Karpas-422 (cell line): ENCODE measurements around the gene DESI1. TPM values are rescaled to one million over a fixed set of nuclear protein-coding genes. Genes with fewer than 3 reads are reported as not detected.
A peak's percentile ranks its signal among the peaks of the same experiment; 100 is the strongest.

Source experiments
- DNase-seq: peaks from one replicate; pipeline ENCODE4 v3.0.0-alpha.2; 2015
- H2AFZ ChIP-seq: fragments of 200-600 bp; sonication (generic); 2 replicates; pipeline ENCODE4 v1.6.1; 2014; ENCODE audit warnings: antibody characterized with exemption, low read length, mixed read lengths
- H3K27ac ChIP-seq: fragments of 200-600 bp; sonication (generic); 2 replicates; pipeline ENCODE4 v1.5.1; 2014; ENCODE audit warnings: mild to moderate bottlenecking, low read length, moderate library complexity
- H3K27me3 ChIP-seq: fragments of 200-600 bp; sonication (generic); 2 replicates; pipeline ENCODE4 v1.6.1; 2014; ENCODE audit warnings: low read length, mixed read lengths
- H3K36me3 ChIP-seq: fragments of 200-600 bp; sonication (generic); 2 replicates; pipeline ENCODE4 v1.6.1; 2014; ENCODE audit warnings: low read length, mixed read lengths; ENCODE audit not compliant: insufficient read depth
- H3K4me1 ChIP-seq: fragments of 200-600 bp; sonication (generic); 2 replicates; pipeline ENCODE4 v1.6.1; 2014; ENCODE audit warnings: mild to moderate bottlenecking, low read length, mixed read lengths
- H3K4me2 ChIP-seq: fragments of 200-600 bp; sonication (generic); 2 replicates; pipeline ENCODE4 v1.6.1; 2014; ENCODE audit warnings: low read length, low read depth, mild to moderate bottlenecking; ENCODE audit not compliant: poor library complexity, severe bottlenecking
- H3K4me3 ChIP-seq: fragments of 200-600 bp; sonication (generic); 2 replicates; pipeline ENCODE4 v1.5.1; 2014; ENCODE audit warnings: mild to moderate bottlenecking, antibody characterized with exemption, low read length, mixed read lengths
- H3K79me2 ChIP-seq: fragments of 200-600 bp; sonication (generic); 2 replicates; pipeline ENCODE4 v1.6.1; 2014; ENCODE audit warnings: mild to moderate bottlenecking, low read length, mixed read lengths
- H3K9ac ChIP-seq: fragments of 200-600 bp; sonication (generic); 2 replicates; pipeline ENCODE4 v1.6.0; 2014; ENCODE audit warnings: low read length
- H3K9me2 ChIP-seq: fragments of 200-600 bp; sonication (generic), shearing (Covaris generic); replicated peaks from 2 replicates; pipeline ENCODE4 v1.6.0; 2014; ENCODE audit warnings: mild to moderate bottlenecking, low read length, moderate library complexity; ENCODE audit not compliant: insufficient read depth
- H3K9me3 ChIP-seq: fragments of 300-700, 200-600 bp; sonication (generic); 2 replicates; pipeline ENCODE4 v1.6.1; 2014; ENCODE audit warnings: low read length, mixed read lengths
- H4K20me1 ChIP-seq: fragments of 200-600 bp; sonication (generic); 2 replicates; pipeline ENCODE4 v1.6.1; 2014; ENCODE audit warnings: mild to moderate bottlenecking, antibody characterized with exemption, low read length, low read depth; ENCODE audit not compliant: insufficient read depth
- total RNA-seq: library from RNA; depleted of rRNA; stranded (reverse); fragments of >200 nt; shearing (Covaris generic); gene quantifications from 2 replicates; pipeline ENCODE4 v1.2.3, GENCODE V29; 2014; ENCODE audit warnings: low replicate concordance

The DESI1 gene
- total RNA-seq, 1 experiment from 2014 or later = 76.0 TPM

DNA sequence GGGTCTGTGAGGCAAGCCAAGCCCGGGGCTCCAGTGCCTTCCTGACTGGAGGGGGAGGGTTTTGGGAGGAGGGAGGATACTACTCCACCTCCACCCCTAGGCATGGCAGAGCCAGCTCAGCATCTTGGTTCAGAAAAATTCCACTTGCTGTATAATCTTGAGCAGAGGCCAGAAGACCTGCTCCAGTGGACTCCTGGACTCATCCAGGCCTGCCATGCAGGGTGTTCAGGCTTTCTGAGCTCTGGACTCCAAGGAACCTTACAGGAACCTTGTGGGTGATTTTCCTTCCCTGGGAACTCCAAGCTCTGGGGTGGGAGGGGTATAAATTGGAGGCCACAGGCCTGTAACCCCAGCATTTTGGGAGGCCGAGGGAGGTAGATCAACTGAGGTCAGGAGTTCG is 50.6 kb downstream of the DESI1 start:
- Histone ChIP-seq H3K9me2 (no peaks in the 10 kb centered on the region), H3K27ac (no peak overlapping the region), H3K9me3 (no peaks in the 10 kb centered on the region), H4K20me1 (no peaks in the 10 kb centered on the region), H3K4me1 (no peaks in the 10 kb centered on the region), H3K79me2 (no peaks in the 10 kb centered on the region), H3K27me3 (no peaks in the 10 kb centered on the region), H3K4me3 (no peak overlapping the region), H3K4me2 (no peak overlapping the region), H3K9ac (no peak overlapping the region), H2AFZ (no peak overlapping the region), H3K36me3 (no peaks in the 10 kb centered on the region)
- DNase-seq = no peak

- no peak overlapping the region for H2AFZ ChIP-seq
- H3K4me3 ChIP-seq = no peak overlapping the region
- no peaks in the 10 kb centered on the region for H4K20me1 ChIP-seq
- H3K27me3 ChIP-seq = no peaks in the 10 kb centered on the region
- no peaks in the 10 kb centered on the region for H3K4me1 ChIP-seq
- no peak overlapping the region for H3K4me2 ChIP-seq
- no peak overlapping the region for H3K27ac ChIP-seq
- no peaks in the 10 kb centered on the region for H3K9me2 ChIP-seq
- H3K36me3 ChIP-seq = no peaks in the 10 kb centered on the region
- H3K9ac ChIP-seq = no peak overlapping the region
- DNase-seq = no peak
- H3K9me3 ChIP-seq = no peaks in the 10 kb centered on the region
- H3K79me2 ChIP-seq = no peaks in the 10 kb centered on the region
Measured at GRCh38 chr22:41568811-41569210, 52.0 kb downstream of the DESI1 start.

DNA sequence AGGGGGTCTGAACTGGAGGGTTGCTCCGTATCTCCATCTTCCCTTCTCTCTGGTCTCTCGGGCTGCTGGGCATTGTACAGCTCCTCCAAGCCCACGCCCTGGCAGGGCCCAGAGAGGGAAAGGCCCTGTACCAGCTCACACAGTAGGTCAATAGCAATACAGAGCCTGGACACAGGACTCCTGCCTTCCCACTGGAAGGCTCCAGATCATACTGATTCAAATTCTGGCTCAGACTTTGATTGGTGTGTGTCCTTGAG is 53.4 kb downstream of the DESI1 start:
- H3K9me2 ChIP-seq = no peaks in the 10 kb centered on the region
- no peaks in the 10 kb centered on the region for H3K36me3 ChIP-seq
- no peak overlapping the region for H3K9ac ChIP-seq
- no peak overlapping the region for H3K4me2 ChIP-seq
- no peaks in the 10 kb centered on the region for H4K20me1 ChIP-seq
- DNase-seq = no peak
- H3K79me2 ChIP-seq = no peaks in the 10 kb centered on the region
- no peak overlapping the region for H3K4me3 ChIP-seq
- no peaks in the 10 kb centered on the region for H3K9me3 ChIP-seq
- H3K4me1 ChIP-seq = no peaks in the 10 kb centered on the region
- H3K27me3 ChIP-seq = no peaks in the 10 kb centered on the region
- no peak overlapping the region for H2AFZ ChIP-seq
- H3K27ac ChIP-seq = no peak overlapping the region

DNA sequence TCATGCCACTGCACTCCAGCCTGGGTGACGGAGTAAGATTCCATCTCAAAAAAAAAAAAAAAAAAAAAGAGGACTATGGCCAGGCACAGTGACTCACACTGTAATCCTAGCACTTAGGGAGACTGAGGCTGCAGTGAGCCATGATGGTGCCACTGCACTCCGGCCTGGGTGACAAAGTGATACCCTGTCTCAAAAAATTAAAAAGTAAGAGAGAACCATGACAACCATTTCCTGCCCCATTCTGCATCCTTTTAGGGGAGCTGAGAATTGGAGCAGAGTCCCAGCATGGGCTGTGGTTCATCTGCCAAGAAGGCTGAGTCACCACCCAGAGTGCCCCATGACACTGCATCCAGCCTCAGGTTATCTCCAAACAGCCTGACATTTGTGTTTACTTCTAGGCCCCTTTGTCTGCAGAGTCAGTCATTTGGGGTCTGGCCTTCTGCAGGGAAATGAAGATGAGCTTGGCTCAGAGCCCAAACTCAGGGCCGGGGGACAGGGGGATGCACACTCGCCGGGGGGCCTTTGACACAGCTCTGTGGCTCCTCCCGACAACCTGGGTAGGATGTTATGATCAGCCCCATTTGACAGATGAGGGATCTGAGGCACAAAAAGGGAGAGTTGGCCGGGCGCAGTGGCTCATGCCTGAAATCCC is 55.3 kb downstream of the DESI1 start:
- H3K79me2 ChIP-seq = no peaks in the 10 kb centered on the region
- H3K9ac ChIP-seq = no peak overlapping the region
- no peaks in the 10 kb centered on the region for H3K36me3 ChIP-seq
- DNase-seq = peak; percentile 56
- H3K9me2 ChIP-seq = no peaks in the 10 kb centered on the region
- no peak overlapping the region for H3K4me2 ChIP-seq
- no peaks in the 10 kb centered on the region for H4K20me1 ChIP-seq
- H3K27ac ChIP-seq = no peak overlapping the region
- no peak overlapping the region for H2AFZ ChIP-seq
- H3K4me3 ChIP-seq = no peak overlapping the region
- peaks cover 5% of the 10 kb centered on the region for H3K4me1 ChIP-seq
- H3K27me3 ChIP-seq = no peaks in the 10 kb centered on the region
- no peaks in the 10 kb centered on the region for H3K9me3 ChIP-seq

GRCh38 chr22:41564563-41564962 is 56.3 kb downstream of the DESI1 start:
- Histone ChIP-seq H3K4me3 (no peak overlapping the region), H3K79me2 (no peaks in the 10 kb centered on the region), H3K9me2 (no peaks in the 10 kb centered on the region), H3K27me3 (no peaks in the 10 kb centered on the region), H3K4me2 (no peak overlapping the region), H3K4me1 (peaks cover 13% of the 10 kb centered on the region), H3K9ac (no peak overlapping the region), H3K27ac (no peak overlapping the region), H2AFZ (no peak overlapping the region), H3K36me3 (no peaks in the 10 kb centered on the region), H3K9me3 (no peaks in the 10 kb centered on the region), H4K20me1 (no peaks in the 10 kb centered on the region)
- no peak for DNase-seq

DNA sequence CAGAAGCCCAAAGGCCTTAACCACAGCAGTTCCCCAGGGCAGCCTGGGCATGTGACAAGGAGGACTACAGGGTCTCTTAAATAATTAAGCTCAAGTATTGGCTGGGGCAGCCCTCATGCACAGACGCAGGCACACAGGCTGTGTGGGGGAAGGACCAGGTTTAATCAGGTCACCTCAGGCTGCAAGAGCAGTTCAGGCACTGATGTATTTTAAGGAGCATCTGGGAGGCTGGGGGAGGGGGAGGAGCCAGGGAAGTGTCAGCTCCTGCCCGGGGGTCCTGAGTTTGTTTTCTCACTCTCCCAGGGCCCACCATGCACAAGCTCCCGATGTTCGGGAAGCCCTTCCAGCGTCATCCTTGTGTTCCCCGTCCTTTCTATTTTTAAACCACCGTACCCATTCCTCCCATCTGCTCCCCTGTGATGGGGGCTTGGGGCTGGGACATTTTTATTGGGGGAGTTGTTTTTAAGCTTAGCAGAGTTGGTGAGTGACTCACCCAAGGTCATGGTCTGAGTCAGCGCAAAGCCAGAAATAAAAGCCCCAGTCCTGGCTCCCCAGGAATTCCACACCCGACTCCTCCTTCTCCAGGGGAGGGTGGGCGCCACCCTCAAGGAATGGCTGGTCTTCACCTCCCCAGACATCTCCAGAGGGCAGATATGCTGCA is 57.7 kb downstream of the DESI1 start:
- Histone ChIP-seq H3K36me3 (no peaks in the 10 kb centered on the region), H3K9me2 (no peaks in the 10 kb centered on the region), H3K27ac (no peak overlapping the region), H3K9me3 (no peaks in the 10 kb centered on the region), H3K79me2 (no peaks in the 10 kb centered on the region), H3K4me1 (peaks cover 13% of the 10 kb centered on the region), H2AFZ (no peak overlapping the region), H3K4me2 (no peak overlapping the region), H4K20me1 (no peaks in the 10 kb centered on the region), H3K27me3 (no peaks in the 10 kb centered on the region), H3K9ac (no peak overlapping the region), H3K4me3 (no peak overlapping the region)
- no peak for DNase-seq

- H3K9me3 ChIP-seq = no peaks in the 10 kb centered on the region
- H4K20me1 ChIP-seq = no peaks in the 10 kb centered on the region
- no peak overlapping the region for H3K9ac ChIP-seq
- no peaks in the 10 kb centered on the region for H3K27me3 ChIP-seq
- H3K9me2 ChIP-seq = no peaks in the 10 kb centered on the region
- H3K4me2 ChIP-seq = no peak overlapping the region
- H3K79me2 ChIP-seq = no peaks in the 10 kb centered on the region
- H3K4me3 ChIP-seq = no peak overlapping the region
- no peaks in the 10 kb centered on the region for H3K36me3 ChIP-seq
- no peak for DNase-seq
- H2AFZ ChIP-seq = no peak overlapping the region
- H3K4me1 ChIP-seq = peaks cover 13% of the 10 kb centered on the region
- H3K27ac ChIP-seq = no peak overlapping the region
Measured at GRCh38 chr22:41562461-41562860, 58.4 kb downstream of the DESI1 start.

- H3K79me2 ChIP-seq = no peaks in the 10 kb centered on the region
Measured at GRCh38 chr22:41561788-41562187, 59.1 kb downstream of the DESI1 start.

More at GRCh38 chr22:41561788-41562187, 59.1 kb downstream of the DESI1 start:
- H2AFZ ChIP-seq = no peak overlapping the region
- H3K9ac ChIP-seq = no peak overlapping the region
- H3K36me3 ChIP-seq = no peaks in the 10 kb centered on the region
- H3K4me2 ChIP-seq = no peak overlapping the region
- DNase-seq = no peak
- no peaks in the 10 kb centered on the region for H3K9me2 ChIP-seq
- no peaks in the 10 kb centered on the region for H3K9me3 ChIP-seq
- H4K20me1 ChIP-seq = no peaks in the 10 kb centered on the region
- peaks cover 13% of the 10 kb centered on the region for H3K4me1 ChIP-seq
- no peaks in the 10 kb centered on the region for H3K27me3 ChIP-seq
- H3K27ac ChIP-seq = no peak overlapping the region
- no peak overlapping the region for H3K4me3 ChIP-seq
